ENCODE measurements around the gene TAOK2. TPM values are rescaled to one million over a fixed set of nuclear protein-coding genes. Genes with fewer than 3 reads are reported as not detected.

The TAOK2 gene
- total RNA-seq, 1 donor from 2014 or later: 50.0 TPM

GRCh38 chr16:29990034-29990433 is 16.4 kb downstream of the TAOK2 start:
- no peak for DNase-seq (ENCODE audit: low spot score)
- Mint-ChIP-seq H3K9me3 (ENCODE audit: low read depth) (no peaks in the 10 kb centered on the region), H3K27me3 (ENCODE audit: low read depth) (no peaks in the 10 kb centered on the region), H3K4me3 (ENCODE audit: unreplicated experiment) (no peak overlapping the region), H3K4me1 (ENCODE audit: low read depth) (peaks cover 12% of the 10 kb centered on the region), H3K27ac (ENCODE audit: unreplicated experiment) (no peak overlapping the region), H3K36me3 (ENCODE audit: low read depth) (peaks cover 34% of the 10 kb centered on the region)
- TF ChIP-seq CTCF (IDR thresholded peaks at IDR 0.05): no peak

- no peak for TF ChIP-seq CTCF (IDR thresholded peaks at IDR 0.05)
- H3K36me3 Mint-ChIP-seq (ENCODE audit: low read depth): peaks cover 29% of the 10 kb centered on the region
- no peaks in the 10 kb centered on the region for H3K27me3 Mint-ChIP-seq (ENCODE audit: low read depth)
- H3K27ac Mint-ChIP-seq (ENCODE audit: unreplicated experiment): no peak overlapping the region
- H3K4me1 Mint-ChIP-seq (ENCODE audit: low read depth): peaks cover 14% of the 10 kb centered on the region
- peak; percentile 83 for DNase-seq (ENCODE audit: low spot score)
- H3K9me3 Mint-ChIP-seq (ENCODE audit: low read depth): no peaks in the 10 kb centered on the region
- H3K4me3 Mint-ChIP-seq (ENCODE audit: unreplicated experiment): no peak overlapping the region
Observed at GRCh38 chr16:29990883-29991570, 17.4 kb downstream of the TAOK2 start.

DNA sequence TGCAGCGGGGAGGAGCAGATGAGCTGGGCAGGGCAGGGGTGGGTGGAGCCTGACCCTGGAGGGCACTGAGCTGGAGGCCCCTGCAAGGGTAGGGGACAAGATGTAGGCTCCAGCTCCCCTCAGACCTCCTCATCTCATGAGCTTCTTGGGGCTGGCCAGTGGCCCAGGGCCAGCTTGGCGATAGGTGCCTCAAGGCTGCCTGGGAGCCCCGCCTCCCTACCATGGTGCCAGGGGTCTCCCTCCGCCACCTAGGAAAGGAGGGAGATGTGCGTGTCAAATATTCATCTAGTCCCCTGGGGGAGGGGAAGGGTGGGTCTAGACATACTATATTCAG is 17.9 kb downstream of the TAOK2 start:
- H3K4me1 Mint-ChIP-seq (ENCODE audit: low read depth): peaks cover 19% of the 10 kb centered on the region
- H3K36me3 Mint-ChIP-seq (ENCODE audit: low read depth): peaks cover 25% of the 10 kb centered on the region
- no peak overlapping the region for H3K4me3 Mint-ChIP-seq (ENCODE audit: unreplicated experiment)

DNA sequence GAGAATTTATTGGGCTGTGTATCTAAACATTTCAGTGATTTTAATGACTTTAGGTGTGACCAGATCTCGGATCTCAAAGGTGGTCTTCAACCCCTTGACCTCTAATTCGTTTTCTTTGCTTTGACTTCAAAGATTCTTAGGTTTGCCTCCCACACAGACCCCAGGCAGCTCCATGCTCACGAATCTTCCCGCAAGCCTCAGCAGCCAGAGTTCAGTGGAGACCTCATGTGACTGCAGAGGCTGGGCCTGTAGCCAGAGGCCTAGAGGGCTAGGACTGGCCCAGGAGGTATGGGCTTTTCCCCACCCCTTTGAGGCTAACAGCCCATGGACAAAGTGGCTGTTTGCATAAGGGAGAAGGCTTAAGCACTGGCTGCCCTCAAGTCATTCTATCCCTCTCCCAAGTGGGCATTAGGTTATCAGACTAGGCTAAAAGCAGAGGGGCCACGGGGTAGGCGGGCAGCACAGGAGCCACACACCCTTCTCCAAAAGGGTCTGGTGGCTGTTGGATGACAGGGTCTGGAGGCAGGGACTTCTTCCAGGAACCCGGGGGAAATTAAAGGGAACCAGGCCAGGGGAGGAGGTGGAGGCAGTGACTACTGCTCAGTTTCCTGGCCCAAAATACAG is 18.8 kb downstream of the TAOK2 start:
- Mint-ChIP-seq H3K36me3 (ENCODE audit: low read depth) (peaks cover 23% of the 10 kb centered on the region), H3K4me3 (ENCODE audit: unreplicated experiment) (no peak overlapping the region), H3K4me1 (ENCODE audit: low read depth) (peaks cover 24% of the 10 kb centered on the region), H3K27me3 (ENCODE audit: low read depth) (no peaks in the 10 kb centered on the region), H3K9me3 (ENCODE audit: low read depth) (no peaks in the 10 kb centered on the region), H3K27ac (ENCODE audit: unreplicated experiment) (no peak overlapping the region)
- TF ChIP-seq CTCF (IDR thresholded peaks at IDR 0.05): no peak
- DNase-seq (ENCODE audit: low spot score): peak; percentile 33

More for the DNA sequence above, 17.9 kb downstream of the TAOK2 start:
- no peaks in the 10 kb centered on the region for H3K27me3 Mint-ChIP-seq (ENCODE audit: low read depth)
- peak; percentile 52 for DNase-seq (ENCODE audit: low spot score)
- no peaks in the 10 kb centered on the region for H3K9me3 Mint-ChIP-seq (ENCODE audit: low read depth)
- TF ChIP-seq CTCF (IDR thresholded peaks at IDR 0.05): no peak
- no peak overlapping the region for H3K27ac Mint-ChIP-seq (ENCODE audit: unreplicated experiment)

DNA sequence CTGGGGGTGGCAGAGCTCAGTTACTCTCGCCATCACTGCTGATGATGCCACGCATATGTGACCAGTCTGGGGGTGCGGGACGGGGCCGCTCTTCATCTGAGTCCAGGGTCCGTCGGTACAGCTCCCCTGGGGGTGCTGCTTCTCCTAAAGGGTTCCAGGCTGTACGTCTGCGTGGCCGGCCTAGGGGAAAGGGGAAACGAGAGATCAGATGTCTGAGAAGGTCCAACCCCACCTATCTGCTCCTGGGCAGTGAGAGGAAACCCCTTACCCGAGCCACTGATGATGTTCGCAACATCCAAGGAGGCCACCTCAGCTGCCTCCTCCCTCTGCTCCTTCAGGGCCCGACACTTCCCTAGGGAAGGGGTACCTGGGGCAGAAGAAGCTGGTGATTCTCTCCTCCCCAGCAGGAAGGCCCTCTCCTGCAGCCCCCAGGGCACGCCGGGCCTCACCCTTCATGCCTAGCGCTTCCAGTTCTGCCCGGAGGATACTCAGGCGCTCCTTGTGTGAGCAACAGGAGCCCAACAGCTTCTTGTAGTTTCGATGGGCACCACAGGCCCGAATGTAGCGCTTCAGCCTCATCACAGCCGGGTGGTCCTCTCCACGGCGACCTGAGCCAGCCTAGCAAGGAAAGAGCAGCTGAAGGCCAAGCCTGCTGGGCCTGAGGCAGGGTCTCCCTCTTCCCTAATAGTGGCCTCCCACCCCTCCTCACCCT is 19.7 kb downstream of the TAOK2 start:
- TF ChIP-seq CTCF (IDR thresholded peaks at IDR 0.05): no peak
- peaks cover 17% of the 10 kb centered on the region for H3K36me3 Mint-ChIP-seq (ENCODE audit: low read depth)
- no peak overlapping the region for H3K27ac Mint-ChIP-seq (ENCODE audit: unreplicated experiment)
- H3K9me3 Mint-ChIP-seq (ENCODE audit: low read depth): no peaks in the 10 kb centered on the region
- peaks cover 24% of the 10 kb centered on the region for H3K4me1 Mint-ChIP-seq (ENCODE audit: low read depth)
- H3K4me3 Mint-ChIP-seq (ENCODE audit: unreplicated experiment): no peak overlapping the region
- no peaks in the 10 kb centered on the region for H3K27me3 Mint-ChIP-seq (ENCODE audit: low read depth)
- no peak for DNase-seq (ENCODE audit: low spot score)

Measured in chondrocyte (in vitro differentiated cells).